IMR-90 (cell line): Measurements from ENCODE around the gene ZNF608. TPM values are rescaled to one million over a fixed set of nuclear protein-coding genes. Genes with fewer than 3 reads are reported as not detected.

ENCODE experiments used
- ATAC-seq: fragments of 200-7000 bp; cut with Tn5 transposase; 2 replicates; pipeline ENCODE4 v1.9.1; 2020; ENCODE audit warnings: low read depth, mild to moderate bottlenecking, moderate library complexity
- BruUV-seq: library from RNA; stranded (reverse); fragments of 400-500 nt; replicated peaks from 2 replicates; lab custom pipeline; 2021; lab: Mats Ljungman, UMichigan
- CTCF ChIA-PET: fragments of 300-600 bp; formaldehyde crosslinking; extraction: SDS; loops from one replicate; lab custom pipeline; 2021; ENCODE audit warnings: antibody characterized with exemption; lab: Yijun Ruan, JAX
- POLR2A ChIA-PET: fragments of 300-600 bp; sonication (Branson Sonifier 250); formaldehyde crosslinking; loops from one replicate; lab custom pipeline; 2022; ENCODE audit warnings: antibody characterized with exemption; ENCODE audit not compliant: unreplicated experiment; lab: Charles Lee
- DNase-seq: peaks from one replicate; pipeline ENCODE4 v3.0.0; 2013
- H2AFZ ChIP-seq: replicated peaks from 2 replicates; pipeline ENCODE3; 2013; ENCODE audit warnings: low read length, mild to moderate bottlenecking; ENCODE audit not compliant: poor library complexity
- H2AK5ac ChIP-seq: 2 replicates; pipeline ENCODE4 v1.6.1; 2013; ENCODE audit warnings: low read depth, low read length, inconsistent platforms
- H2AK9ac ChIP-seq: replicated peaks from 2 replicates; pipeline ENCODE3; 2013; ENCODE audit warnings: mild to moderate bottlenecking, low read depth, low read length, moderate library complexity; ENCODE audit not compliant: poor library complexity
- H2BK120ac ChIP-seq: 2 replicates; pipeline ENCODE4 v1.6.1; 2013; ENCODE audit warnings: low read depth, low read length, inconsistent platforms
- H2BK15ac ChIP-seq: 3 replicates; pipeline ENCODE4 v1.6.1; 2013; ENCODE audit warnings: low read depth, low read length, inconsistent platforms
- H2BK20ac ChIP-seq: 2 replicates; pipeline ENCODE4 v1.6.1; 2013; ENCODE audit warnings: low read depth, mild to moderate bottlenecking, inconsistent platforms, low read length, moderate library complexity
- H2BK5ac ChIP-seq: 2 replicates; pipeline ENCODE4 v1.6.1; 2013; ENCODE audit warnings: mild to moderate bottlenecking, low read depth, low read length, inconsistent platforms; ENCODE audit not compliant: poor library complexity, severe bottlenecking
- H3K14ac ChIP-seq: replicated peaks from 2 replicates; pipeline ENCODE4 v1.6.1; 2013; ENCODE audit warnings: low read depth, low read length, inconsistent platforms
- H3K18ac ChIP-seq: 2 replicates; pipeline ENCODE4 v1.6.1; 2013; ENCODE audit warnings: low read depth, low read length, control low read depth
- H3K23ac ChIP-seq: 2 replicates; pipeline ENCODE4 v1.6.1; 2013; ENCODE audit warnings: low read depth, low read length, inconsistent platforms
- H3K27ac ChIP-seq: 2 replicates; pipeline ENCODE4 v1.5.1; 2013; ENCODE audit warnings: mild to moderate bottlenecking, control low read depth, low read length; ENCODE audit not compliant: insufficient read depth
- H3K27me3 ChIP-seq: 2 replicates; pipeline ENCODE4 v1.6.1; 2013; ENCODE audit warnings: low read length; ENCODE audit not compliant: control insufficient read depth, insufficient read depth
- H3K36me3 ChIP-seq: 2 replicates; pipeline ENCODE4 v1.6.1; 2013; ENCODE audit warnings: low read length, mixed read lengths; ENCODE audit not compliant: control insufficient read depth, insufficient read depth
- H3K4ac ChIP-seq: 2 replicates; pipeline ENCODE4 v1.6.1; 2013; ENCODE audit warnings: low read depth, low read length, inconsistent platforms
- H3K4me1 ChIP-seq: 2 replicates; pipeline ENCODE4 v1.6.1; 2013; ENCODE audit warnings: low read length, mixed read lengths; ENCODE audit not compliant: control insufficient read depth, insufficient read depth
- H3K4me2 ChIP-seq: 2 replicates; pipeline ENCODE4 v1.6.1; 2013; ENCODE audit warnings: low read depth, mild to moderate bottlenecking, control low read depth, low read length, moderate library complexity
- H3K4me3 ChIP-seq: 2 replicates; pipeline ENCODE4 v1.5.1; 2013; ENCODE audit warnings: low read depth, mild to moderate bottlenecking, control low read depth, low read length, moderate library complexity; ENCODE audit not compliant: insufficient read depth
- H3K56ac ChIP-seq: 2 replicates; pipeline ENCODE4 v1.6.1; 2013; ENCODE audit warnings: low read length, inconsistent platforms; ENCODE audit not compliant: insufficient read depth; ENCODE audit errors: extremely low read depth
- H3K79me1 ChIP-seq, 2 experiments: 2 replicates each; pipeline ENCODE4 v1.6.1; 2013; ENCODE audit warnings: low read length in 2 of 2, inconsistent platforms in 1 of 2, low read depth in 1 of 2
- H3K9ac ChIP-seq: 2 replicates; pipeline ENCODE4 v1.6.1; 2013; ENCODE audit warnings: low read depth, low read length, control low read depth
- H3K9me1 ChIP-seq: 2 replicates; pipeline ENCODE4 v1.6.1; 2013; ENCODE audit warnings: low read length, inconsistent platforms; ENCODE audit not compliant: insufficient read depth
- H3K9me3 ChIP-seq: 2 replicates; pipeline ENCODE4 v1.6.1; 2013; ENCODE audit warnings: low read length; ENCODE audit not compliant: control insufficient read depth, insufficient read depth
- H4K20me1 ChIP-seq: 2 replicates; pipeline ENCODE4 v1.6.1; 2013; ENCODE audit warnings: low read length, inconsistent platforms; ENCODE audit not compliant: insufficient read depth
- H4K5ac ChIP-seq: 2 replicates; pipeline ENCODE4 v1.6.1; 2013; ENCODE audit warnings: mild to moderate bottlenecking, low read depth, low read length, control low read depth
- H4K8ac ChIP-seq, 2 experiments: 2 replicates each; pipeline ENCODE4 v1.6.1; 2013; ENCODE audit warnings: low read depth in 2 of 2, low read length in 2 of 2, control low read depth in 1 of 2, inconsistent platforms in 1 of 2
- H4K91ac ChIP-seq: 2 replicates; pipeline ENCODE4 v1.6.1; 2013; ENCODE audit warnings: low read depth, low read length, inconsistent platforms; ENCODE audit not compliant: insufficient read depth
- BHLHE40 ChIP-seq: fragments of 150-350 bp; IDR thresholded peaks from 2 replicates; pipeline ENCODE4 v1.6.1; 2016; ENCODE audit warnings: mild to moderate bottlenecking, low read depth, low read length
- CEBPB ChIP-seq: IDR thresholded peaks from 2 replicates; pipeline ENCODE4 v1.6.1; 2012; ENCODE audit warnings: low read depth, low read length, improper control_type of control experiment
- CHD1 ChIP-seq: IDR thresholded peaks from 2 replicates; pipeline ENCODE4 v1.6.1; 2012; ENCODE audit warnings: low read depth, low read length, improper control_type of control experiment
- FOS ChIP-seq: fragments of 150-350 bp; IDR thresholded peaks from 2 replicates; pipeline ENCODE4 v1.6.1; 2016; ENCODE audit warnings: low read depth, low read length
- MAZ ChIP-seq: IDR thresholded peaks from 2 replicates; pipeline ENCODE4 v1.6.1; 2012; ENCODE audit warnings: low read depth, mild to moderate bottlenecking, low read length, improper control_type of control experiment, moderate library complexity, borderline replicate concordance
- NFE2L2 ChIP-seq: fragments of 150-350 bp; IDR thresholded peaks from 2 replicates; pipeline ENCODE4 v1.6.1; 2016; ENCODE audit warnings: low read depth, mild to moderate bottlenecking, low read length
- POLR2A ChIP-seq: IDR thresholded peaks from 2 replicates; pipeline ENCODE4 v1.6.1; 2012; ENCODE audit warnings: mild to moderate bottlenecking, low read depth, low read length
- RAD21 ChIP-seq: IDR thresholded peaks from 2 replicates; pipeline ENCODE4 v1.6.1; 2012; ENCODE audit warnings: low read length, improper control_type of control experiment
- SMC3 ChIP-seq: fragments of 150-350 bp; IDR thresholded peaks from 2 replicates; pipeline ENCODE4 v1.6.1; 2016; ENCODE audit warnings: low read depth, mild to moderate bottlenecking, antibody characterized with exemption, low read length, moderate library complexity
- WGBS, 2 experiments: methylation state at CpG; one replicate each; pipeline versions ENCODE4 v1.1.5 to v1.1.7; 2013; ENCODE audit warnings: missing lambda C conversion rate in 2 of 2; ENCODE audit not compliant: insufficient read length in 1 of 2; ENCODE audit errors: extremely low coverage in 2 of 2; 5-methylcytosine and 5-hydroxymethylcytosine counted together
- dilution Hi-C: fragments of 300-500 bp; cut with HindIII; formaldehyde crosslinking; loops from one replicate; pipeline ENCODE4 v1.14.3; 2018; ENCODE audit warnings: low sequenced_read_pairs; ENCODE audit not compliant: unreplicated experiment
- in situ Hi-C: fragments of 300-500 bp; cut with MboI; formaldehyde crosslinking; loops from 3 replicates; pipeline ENCODE4 v1.14.3; 2019; ENCODE audit warnings: low sequenced_read_pairs, inconsistent platforms, mixed read lengths
- intact Hi-C: fragments of 100-400 bp; cut with micrococcal nuclease; formaldehyde crosslinking; loops from 2 replicates; pipeline ENCODE4 v1.10.0; 2022
- polyA plus RNA-seq, 3 experiments: library from polyadenylated mRNA; depleted of rRNA; stranded (reverse); fragments of >200 nt; gene quantifications; 2 replicates each; pipeline ENCODE4 v1.2.3, GENCODE V29; 2012; ENCODE audit warnings: low replicate concordance in 1 of 3
- total RNA-seq: library from RNA; depleted of rRNA; stranded (reverse); fragments of >200 nt; gene quantifications from 2 replicates; pipeline ENCODE4 v1.2.3, GENCODE V29; 2012
- TF ChIP-seq, protein P1 (sequence below): fragments of 150-350 bp; IDR thresholded peaks from 2 replicates; pipeline ENCODE4 v1.6.1; 2017; ENCODE audit warnings: mild to moderate bottlenecking, antibody characterized with exemption, low read length, low read depth
- TF ChIP-seq, protein P2 (sequence below): fragments of 150-350 bp; IDR thresholded peaks from 2 replicates; pipeline ENCODE4 v1.6.1; 2016; ENCODE audit warnings: low read depth, mild to moderate bottlenecking, low read length, moderate library complexity, borderline replicate concordance

The ZNF608 gene
- total and polyA plus RNA-seq, 2 of the 4 experiments (the other 2 are of a cell fraction) = 9.8 to 15.1 TPM

DNA sequence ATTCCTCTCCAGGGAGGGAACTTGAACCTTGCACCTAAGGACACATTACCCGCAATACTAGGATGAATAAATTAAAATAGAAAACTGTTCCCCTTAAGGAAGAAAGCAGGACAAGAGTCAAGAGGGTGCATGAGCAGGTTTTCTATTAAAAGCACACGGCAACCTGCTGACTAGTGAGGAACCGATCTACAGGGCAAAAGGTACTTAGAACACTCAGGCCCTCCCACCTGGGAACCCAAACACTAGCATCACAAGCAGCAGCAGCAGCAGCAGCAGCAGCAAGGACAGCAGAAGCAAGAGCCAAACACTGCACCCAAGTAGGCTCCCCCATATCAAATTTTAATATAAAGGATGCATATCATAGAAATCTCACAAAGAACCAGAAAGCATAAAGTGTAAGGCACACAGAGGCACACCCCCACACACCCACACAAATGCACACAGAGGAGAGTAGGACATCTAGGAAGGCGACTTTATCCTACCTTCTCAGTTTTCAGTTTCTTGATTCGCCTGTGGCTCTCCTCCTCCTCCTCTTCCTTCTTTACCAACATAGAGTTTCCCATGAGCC, 2.8 kb downstream of the ZNF608 start:
- ChIA-PET POLR2A (interaction anchor here (0.6 kb wide), 1 partner anchor 85 kb away, joined by 3 read pairs; no protein-coding TSS in a partner anchor), CTCF (no interaction called here)
- Histone ChIP-seq H2AK9ac (peak overlapping the region; percentile 80), H2BK15ac (peak overlapping the region; percentile 16; the same call in 2 of the 3 replicates), H3K36me3 (peaks cover 2% of the 10 kb centered on the region; the same call in 1 of the 2 replicates), H3K9me1 (no peaks in the 10 kb centered on the region), H3K9ac (peak overlapping the region; percentile 95), H3K27ac (peak overlapping the region; percentile 81), H2BK5ac (peak overlapping the region; percentile 96), H3K4me1 (peaks cover 3% of the 10 kb centered on the region), H4K8ac (peak overlapping the region; percentile 26 to 82; a peak in 3 of 4 replicates), H4K20me1 (peaks cover 6% of the 10 kb centered on the region; the same call in 1 of the 2 replicates), H2AK5ac (peak overlapping the region; percentile 67; the same call in 1 of the 2 replicates), H3K23ac (peak overlapping the region; percentile 93), H3K9me3 (no peaks in the 10 kb centered on the region), H4K5ac (peak overlapping the region; percentile 65), H4K91ac (peak overlapping the region; percentile 80), H2AFZ (peak overlapping the region; percentile 84), H3K4me3 (peak overlapping the region; percentile 67), H3K4me2 (peak overlapping the region; percentile 79), H2BK120ac (peak overlapping the region; percentile 90), H3K27me3 (no peaks in the 10 kb centered on the region), H3K14ac (peak overlapping the region; percentile 83), H3K18ac (peak overlapping the region; percentile 63), H3K79me1 (peaks cover 13 to 44% of the 10 kb centered on the region in 2 experiments; a peak in 3 of 4 replicates), H2BK20ac (peak overlapping the region; percentile 87), H3K4ac (peak overlapping the region; percentile 83), H3K56ac (peak overlapping the region; percentile 97)
- in situ Hi-C loops = loop anchor here (10.0 kb wide), 3 partner anchors 289 to 741 kb away; no protein-coding TSS in a partner anchor
- no peak for DNase-seq
- dilution Hi-C loops = no loop called here
- no CpG with 5 or more reads among the region's 5 CpGs for WGBS, 2 experiments
- no peak for ATAC-seq
- intact Hi-C loops = loop anchor here (2.0 to 10.0 kb wide), 7 partner anchors 91 to 806 kb away; no protein-coding TSS in a partner anchor
- TF ChIP-seq RAD21 = no peak
- TF ChIP-seq BHLHE40 = no peak
- no peak for TF ChIP-seq SMC3
- TF ChIP-seq, protein P1, sequence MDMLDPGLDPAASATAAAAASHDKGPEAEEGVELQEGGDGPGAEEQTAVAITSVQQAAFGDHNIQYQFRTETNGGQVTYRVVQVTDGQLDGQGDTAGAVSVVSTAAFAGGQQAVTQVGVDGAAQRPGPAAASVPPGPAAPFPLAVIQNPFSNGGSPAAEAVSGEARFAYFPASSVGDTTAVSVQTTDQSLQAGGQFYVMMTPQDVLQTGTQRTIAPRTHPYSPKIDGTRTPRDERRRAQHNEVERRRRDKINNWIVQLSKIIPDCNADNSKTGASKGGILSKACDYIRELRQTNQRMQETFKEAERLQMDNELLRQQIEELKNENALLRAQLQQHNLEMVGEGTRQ = no peak
- no peak for TF ChIP-seq CEBPB
- no peak for TF ChIP-seq NFE2L2
- TF ChIP-seq, protein P2, sequence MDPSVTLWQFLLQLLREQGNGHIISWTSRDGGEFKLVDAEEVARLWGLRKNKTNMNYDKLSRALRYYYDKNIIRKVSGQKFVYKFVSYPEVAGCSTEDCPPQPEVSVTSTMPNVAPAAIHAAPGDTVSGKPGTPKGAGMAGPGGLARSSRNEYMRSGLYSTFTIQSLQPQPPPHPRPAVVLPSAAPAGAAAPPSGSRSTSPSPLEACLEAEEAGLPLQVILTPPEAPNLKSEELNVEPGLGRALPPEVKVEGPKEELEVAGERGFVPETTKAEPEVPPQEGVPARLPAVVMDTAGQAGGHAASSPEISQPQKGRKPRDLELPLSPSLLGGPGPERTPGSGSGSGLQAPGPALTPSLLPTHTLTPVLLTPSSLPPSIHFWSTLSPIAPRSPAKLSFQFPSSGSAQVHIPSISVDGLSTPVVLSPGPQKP = no peak
- no peak for TF ChIP-seq POLR2A
- no peak for TF ChIP-seq CHD1
- no peak for TF ChIP-seq MAZ
- no peak for TF ChIP-seq FOS
- no TSS peak for BruUV-seq
